Measurements from ENCODE around the gene DGKG. TPM values are rescaled to one million over a fixed set of nuclear protein-coding genes. Genes with fewer than 3 reads are reported as not detected.

The DGKG gene
- total RNA-seq, 4 donors from 2014 or later: 0.79 to 4.0 (median 1.6) TPM

GRCh38 chr3:186267758-186268157 lies 94.3 kb downstream of the DGKG start:
- H3K27me3 ChIP-seq: peaks cover 3% of the 10 kb centered on the region
- WGBS: 92% methylated on average over 6 of the region's 6 CpGs

GRCh38 chr3:186264608-186265400 lies 97.2 kb downstream of the DGKG start:
- Histone ChIP-seq H3K27me3 (no peaks in the 10 kb centered on the region), H3K9me3 (no peaks in the 10 kb centered on the region), H3K4me3 (no peak overlapping the region), H3K36me3 (no peaks in the 10 kb centered on the region), H3K4me1 (no peaks in the 10 kb centered on the region), H3K27ac (no peak overlapping the region)
- no peak for DNase-seq (ENCODE audit: low spot score in 2 of 2)
- WGBS: 88% methylated on average over 9 of the region's 9 CpGs
- TF ChIP-seq CTCF (IDR thresholded peaks at IDR 0.05): no peak
- no peak for TF ChIP-seq POLR2AphosphoS5 (IDR thresholded peaks at IDR 0.05)
- no peak for TF ChIP-seq EP300 (IDR thresholded peaks at IDR 0.05)
- no peak for TF ChIP-seq POLR2A (IDR thresholded peaks at IDR 0.05)

More at GRCh38 chr3:186267758-186268157, 94.3 kb downstream of the DGKG start:
- no peak for DNase-seq (ENCODE audit: low spot score in 2 of 2)
- TF ChIP-seq EP300 (IDR thresholded peaks at IDR 0.05): no peak
- no peak for TF ChIP-seq POLR2A (IDR thresholded peaks at IDR 0.05)
- TF ChIP-seq CTCF (IDR thresholded peaks at IDR 0.05): no peak
- no peak for TF ChIP-seq POLR2AphosphoS5 (IDR thresholded peaks at IDR 0.05)
- no peaks in the 10 kb centered on the region for H3K36me3 ChIP-seq
- H3K27ac ChIP-seq: no peak overlapping the region
- no peak overlapping the region for H3K4me3 ChIP-seq
- H3K9me3 ChIP-seq: no peaks in the 10 kb centered on the region
- no peaks in the 10 kb centered on the region for H3K4me1 ChIP-seq

- no peak for DNase-seq (ENCODE audit: low spot score in 2 of 2)
- no peaks in the 10 kb centered on the region for H3K9me3 ChIP-seq
- no peaks in the 10 kb centered on the region for H3K4me1 ChIP-seq
- no peaks in the 10 kb centered on the region for H3K36me3 ChIP-seq
- 71% methylated on average over 9 of the region's 9 CpGs for WGBS
- no peak overlapping the region for H3K4me3 ChIP-seq
- H3K27ac ChIP-seq: no peak overlapping the region
- H3K27me3 ChIP-seq: no peaks in the 10 kb centered on the region
- no peak for TF ChIP-seq POLR2A (IDR thresholded peaks at IDR 0.05)
- no peak for TF ChIP-seq POLR2AphosphoS5 (IDR thresholded peaks at IDR 0.05)
- TF ChIP-seq CTCF (IDR thresholded peaks at IDR 0.05): no peak
- TF ChIP-seq EP300 (IDR thresholded peaks at IDR 0.05): no peak
Observed at GRCh38 chr3:186261638-186262037, 100.4 kb downstream of the DGKG start.

- DNase-seq (ENCODE audit: low spot score in 2 of 2): no peak
- Histone ChIP-seq H3K36me3 (no peaks in the 10 kb centered on the region), H3K27me3 (no peaks in the 10 kb centered on the region), H3K27ac (no peak overlapping the region), H3K4me3 (no peak overlapping the region), H3K4me1 (peaks cover 6% of the 10 kb centered on the region), H3K9me3 (no peaks in the 10 kb centered on the region)
- no peak for TF ChIP-seq POLR2AphosphoS5 (IDR thresholded peaks at IDR 0.05)
- TF ChIP-seq POLR2A (IDR thresholded peaks at IDR 0.05): no peak
- no peak for TF ChIP-seq EP300 (IDR thresholded peaks at IDR 0.05)
- TF ChIP-seq CTCF (IDR thresholded peaks at IDR 0.05): no peak
- 82% methylated on average over 3 of the region's 4 CpGs for WGBS
Observed at GRCh38 chr3:186260726-186261125, 101.3 kb downstream of the DGKG start.

GRCh38 chr3:186259612-186260383 lies 102.2 kb downstream of the DGKG start:
- no peak overlapping the region for H3K27ac ChIP-seq
- no peak for DNase-seq (ENCODE audit: low spot score in 2 of 2)
- H3K4me3 ChIP-seq: no peak overlapping the region
- no peaks in the 10 kb centered on the region for H3K36me3 ChIP-seq
- H3K27me3 ChIP-seq: no peaks in the 10 kb centered on the region
- no peak for TF ChIP-seq EP300 (IDR thresholded peaks at IDR 0.05)
- no peak for TF ChIP-seq POLR2AphosphoS5 (IDR thresholded peaks at IDR 0.05)
- TF ChIP-seq CTCF (IDR thresholded peaks at IDR 0.05): peak in 1 of 2 donors; percentile 70
- no peaks in the 10 kb centered on the region for H3K9me3 ChIP-seq
- WGBS: 47% methylated on average over 15 of the region's 15 CpGs
- H3K4me1 ChIP-seq: peaks cover 11% of the 10 kb centered on the region

All from suprapubic skin (tissue), 4 donors.